H54 (cell line): ENCODE measurements around the gene NUDT12.

Experiments
- DNase-seq: peaks from one replicate; pipeline ENCODE4 v3.0.0; 2011; ENCODE audit warnings: low spot score, mixed read lengths; ENCODE audit not compliant: insufficient read length
- FAIRE-seq: peaks from 3 replicates; lab custom pipeline; 2011; peaks lifted over from hg19 to GRCh38; lab: Jason Lieb, UNC
- POLR2A ChIP-seq: IDR thresholded peaks from 2 replicates; pipeline ENCODE4 v1.6.1; 2011; ENCODE audit warnings: low read depth, mild to moderate bottlenecking, low read length

Gene NUDT12

GRCh38 chr5:103525361-103525760 lies 37.2 kb downstream of the NUDT12 start:
- FAIRE-seq: no peak
- DNase-seq: no peak
- TF ChIP-seq POLR2A: no peak

- FAIRE-seq: no peak
- no peak for TF ChIP-seq POLR2A
- no peak for DNase-seq
These were observed 39.3 kb downstream of the NUDT12 start for GRCh38 chr5:103523319-103523718.

- no peak for TF ChIP-seq POLR2A
- DNase-seq (no peak), FAIRE-seq (no peak)
These were observed 40.0 kb downstream of the NUDT12 start for GRCh38 chr5:103522586-103522985.

- TF ChIP-seq POLR2A: no peak
- no peak for DNase-seq
- FAIRE-seq: peak; percentile 61
These were observed 43.0 kb downstream of the NUDT12 start for GRCh38 chr5:103519550-103519949.

- no peak for TF ChIP-seq POLR2A
- no peak for FAIRE-seq
- DNase-seq: no peak
These were observed 48.2 kb downstream of the NUDT12 start for GRCh38 chr5:103514371-103514770.

GRCh38 chr5:103513701-103514100 lies 48.9 kb downstream of the NUDT12 start:
- TF ChIP-seq POLR2A: no peak

GRCh38 chr5:103512500-103512899 lies 50.1 kb downstream of the NUDT12 start:
- DNase-seq (no peak), FAIRE-seq (no peak)
- no peak for TF ChIP-seq POLR2A

More at GRCh38 chr5:103513701-103514100, 48.9 kb downstream of the NUDT12 start:
- DNase-seq (no peak), FAIRE-seq (no peak)

GRCh38 chr5:103511554-103511885 lies 51.1 kb downstream of the NUDT12 start:
- no peak for TF ChIP-seq POLR2A
- FAIRE-seq (no peak), DNase-seq (no peak)

GRCh38 chr5:103510851-103511553 lies 51.6 kb downstream of the NUDT12 start:
- no peak for TF ChIP-seq POLR2A

GRCh38 chr5:103505581-103506305 lies 56.8 kb downstream of the NUDT12 start:
- DNase-seq (no peak), FAIRE-seq (peak; percentile 75)
- TF ChIP-seq POLR2A: no peak

More at GRCh38 chr5:103510851-103511553, 51.6 kb downstream of the NUDT12 start:
- FAIRE-seq (peak; percentile 87), DNase-seq (no peak)

GRCh38 chr5:103503066-103503465 lies 59.5 kb downstream of the NUDT12 start:
- no peak for DNase-seq

GRCh38 chr5:103502662-103503061 lies 59.9 kb downstream of the NUDT12 start:
- no peak for TF ChIP-seq POLR2A
- FAIRE-seq (no peak), DNase-seq (no peak)

More at GRCh38 chr5:103503066-103503465, 59.5 kb downstream of the NUDT12 start:
- FAIRE-seq: no peak
- no peak for TF ChIP-seq POLR2A
